ENCODE results near the gene KRT76.

GRCh38 chr12:52728374-52728773 lies 48.8 kb downstream of the KRT76 start:
- TF ChIP-seq CTCF (IDR thresholded peaks at IDR 0.05) (no peak), POLR2A (IDR thresholded peaks at IDR 0.05) (no peak)
